Peyer's patch (tissue), 4 donors: ENCODE results near the gene TCF7. TPM values are rescaled to one million over a fixed set of nuclear protein-coding genes. Genes with fewer than 3 reads are reported as not detected.

ENCODE experiments used
- DNase-seq, 3 donors: peaks; one replicate each; pipeline ENCODE4 v3.0.0-alpha.2; 2017 to 2019
- H3K27ac ChIP-seq, 4 donors: fragments of 200-600 bp; sonication (generic); one replicate each; pipeline ENCODE4 v1.5.1; 2016 to 2019
- H3K27me3 ChIP-seq, 2 donors: fragments of 200-600 bp; sonication (generic); one replicate each; pipeline ENCODE4 v1.5.1; 2019
- H3K36me3 ChIP-seq, 3 donors: fragments of 200-600 bp; sonication (generic); one replicate each; pipeline ENCODE4 v1.5.1; 2016 to 2019
- H3K4me1 ChIP-seq, 4 donors: fragments of 200-600 bp; sonication (generic); one replicate each; pipeline ENCODE4 v1.5.1; 2016 to 2019
- H3K4me3 ChIP-seq, 4 donors: fragments of 200-600 bp; sonication (generic); 1 replicate in 3 of 4; 2 replicates in 1 of 4; pipeline ENCODE4 v1.5.1; 2016 to 2019; ENCODE audit warnings: mild to moderate bottlenecking in 1 of 4
- H3K9me3 ChIP-seq, 4 donors: fragments of 200-600 bp; sonication (generic); one replicate each; pipeline ENCODE4 v1.5.1; 2016 to 2019; ENCODE audit warnings: mild to moderate bottlenecking in 1 of 4
- POLR2A ChIP-seq, 2 donors: fragments of 450-650 bp; IDR thresholded peaks; one replicate each; pipeline ENCODE4 v1.5.1; 2017; ENCODE audit warnings: antibody characterized with exemption in 2 of 2, mild to moderate bottlenecking in 2 of 2, moderate library complexity in 2 of 2
- total RNA-seq, 4 donors: library from RNA; depleted of rRNA; stranded (reverse); fragments of >200 nt; gene quantifications; one replicate each; pipeline ENCODE4 v1.1.0, GENCODE V29; 2016
- TF ChIP-seq, protein P1 (sequence below), 6 experiments: fragments of 450-650 bp in 4 of 6; fragments of 200-600 bp in 2 of 6; sonication (generic) in 1 of 6; IDR thresholded peaks; one replicate each; pipeline ENCODE4 v1.5.1; 2017 to 2019; ENCODE audit warnings: antibody characterized with exemption in 6 of 6, mild to moderate bottlenecking in 3 of 6, moderate library complexity in 1 of 6

TCF7 gene
- total RNA-seq, 4 donors from 2014 or later, result 11.8 to 32.2 (median 22.0) TPM

DNA sequence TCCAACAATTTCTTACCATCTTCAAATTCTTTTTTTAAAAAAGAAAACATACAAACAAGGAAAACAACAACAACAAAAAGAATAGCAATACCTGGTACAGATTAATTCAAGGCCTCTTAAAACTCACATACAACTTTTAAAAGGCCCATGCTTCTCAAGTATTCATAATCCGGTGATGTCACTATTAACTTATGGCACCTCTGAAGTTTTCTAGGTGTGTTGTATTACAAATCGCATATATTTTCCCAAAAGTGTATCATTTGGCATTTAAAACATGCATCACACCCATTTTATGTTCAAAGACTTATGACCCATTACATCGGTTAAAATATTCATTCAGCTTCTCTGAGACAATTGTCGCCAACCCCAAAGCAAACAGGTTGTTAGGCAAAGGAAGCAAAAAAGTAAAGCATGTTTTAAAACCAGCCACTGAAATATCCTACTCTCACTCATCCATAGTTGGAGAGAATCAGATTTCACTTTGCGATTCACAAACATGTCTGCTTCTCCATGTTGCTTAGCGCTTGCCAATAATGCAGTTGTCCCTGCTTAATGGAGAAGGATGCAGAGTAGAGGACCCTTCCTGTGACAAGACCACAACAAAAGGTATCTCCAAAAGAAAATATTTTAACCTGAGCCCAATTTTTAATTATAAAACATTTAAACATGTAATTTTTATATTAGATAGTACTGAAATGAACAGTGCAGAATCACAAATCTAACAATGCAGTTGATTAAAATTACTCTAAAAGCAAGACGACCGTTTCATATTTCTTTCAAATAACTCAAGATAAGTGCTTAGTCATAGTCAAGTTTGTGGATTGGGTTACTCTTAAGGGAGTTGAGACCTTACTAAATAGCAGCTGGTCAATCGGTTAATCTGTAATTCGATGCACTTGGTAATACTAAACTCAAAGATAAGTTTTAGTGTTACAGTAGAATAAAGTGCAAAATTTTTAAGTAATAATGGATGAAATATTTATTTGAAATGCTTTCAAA lies 60.7 kb downstream of the TCF7 start:
- H3K27me3 ChIP-seq, result no peaks in the 10 kb centered on the region
- peaks cover 0 to 46% (median 4%) of the 10 kb centered on the region in 4 donors for H3K4me1 ChIP-seq
- peak overlapping the region; percentile 63 to 94 (median 79) for H3K4me3 ChIP-seq
- peak overlapping the region in 3 of 4 donors; percentile 92 to 99 (median 99) for H3K27ac ChIP-seq
- H3K36me3 ChIP-seq, result peaks cover 0 to 35% (median 0%) of the 10 kb centered on the region in 3 donors
- H3K9me3 ChIP-seq, result no peaks in the 10 kb centered on the region
- TF ChIP-seq, protein P1, sequence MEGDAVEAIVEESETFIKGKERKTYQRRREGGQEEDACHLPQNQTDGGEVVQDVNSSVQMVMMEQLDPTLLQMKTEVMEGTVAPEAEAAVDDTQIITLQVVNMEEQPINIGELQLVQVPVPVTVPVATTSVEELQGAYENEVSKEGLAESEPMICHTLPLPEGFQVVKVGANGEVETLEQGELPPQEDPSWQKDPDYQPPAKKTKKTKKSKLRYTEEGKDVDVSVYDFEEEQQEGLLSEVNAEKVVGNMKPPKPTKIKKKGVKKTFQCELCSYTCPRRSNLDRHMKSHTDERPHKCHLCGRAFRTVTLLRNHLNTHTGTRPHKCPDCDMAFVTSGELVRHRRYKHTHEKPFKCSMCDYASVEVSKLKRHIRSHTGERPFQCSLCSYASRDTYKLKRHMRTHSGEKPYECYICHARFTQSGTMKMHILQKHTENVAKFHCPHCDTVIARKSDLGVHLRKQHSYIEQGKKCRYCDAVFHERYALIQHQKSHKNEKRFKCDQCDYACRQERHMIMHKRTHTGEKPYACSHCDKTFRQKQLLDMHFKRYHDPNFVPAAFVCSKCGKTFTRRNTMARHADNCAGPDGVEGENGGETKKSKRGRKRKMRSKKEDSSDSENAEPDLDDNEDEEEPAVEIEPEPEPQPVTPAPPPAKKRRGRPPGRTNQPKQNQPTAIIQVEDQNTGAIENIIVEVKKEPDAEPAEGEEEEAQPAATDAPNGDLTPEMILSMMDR (IDR thresholded peaks at IDR 0.05), result no peak
- no peak for TF ChIP-seq POLR2A (IDR thresholded peaks at IDR 0.05)
- DNase-seq, result no peak

DNA sequence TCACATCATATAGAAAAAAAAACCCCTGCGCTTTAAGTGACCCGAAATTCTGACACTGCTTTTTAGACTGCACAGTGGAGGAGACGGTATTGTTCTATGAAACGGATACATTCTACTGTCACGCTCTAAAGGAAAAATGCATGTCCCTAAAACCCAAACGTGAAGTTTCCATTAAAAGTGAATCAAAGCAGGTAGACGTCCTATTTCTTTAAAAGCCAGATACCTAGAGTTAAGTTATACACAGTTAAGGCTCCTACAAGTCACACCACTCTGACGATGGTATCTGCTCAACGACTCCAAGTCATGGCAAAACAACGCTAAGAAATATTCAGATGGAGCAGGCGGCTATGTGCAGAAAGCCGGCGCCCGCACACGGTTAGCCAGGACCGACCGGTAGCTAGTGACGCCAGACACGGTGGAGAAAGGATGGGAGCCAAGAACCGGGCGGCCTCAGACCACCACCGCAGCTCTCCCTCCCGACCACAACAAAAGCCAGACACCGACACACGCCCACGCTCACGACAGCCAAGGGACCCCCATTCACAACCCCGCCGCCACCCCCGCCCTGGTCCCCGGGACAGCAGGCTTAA lies 61.5 kb downstream of the TCF7 start:
- Histone ChIP-seq H3K4me3 (peak overlapping the region; percentile 63 to 94 (median 79)), H3K36me3 (peaks cover 0 to 26% (median 0%) of the 10 kb centered on the region in 3 donors), H3K27ac (peak overlapping the region; percentile 92 to 100 (median 99)), H3K27me3 (no peaks in the 10 kb centered on the region), H3K9me3 (no peaks in the 10 kb centered on the region), H3K4me1 (peaks cover 0 to 46% (median 4%) of the 10 kb centered on the region in 4 donors)
- DNase-seq, result peak in 1 of 3 donors; percentile 20
- TF ChIP-seq POLR2A (IDR thresholded peaks at IDR 0.05), result no peak
- TF ChIP-seq, protein P1 (IDR thresholded peaks at IDR 0.05), result no peak

DNA sequence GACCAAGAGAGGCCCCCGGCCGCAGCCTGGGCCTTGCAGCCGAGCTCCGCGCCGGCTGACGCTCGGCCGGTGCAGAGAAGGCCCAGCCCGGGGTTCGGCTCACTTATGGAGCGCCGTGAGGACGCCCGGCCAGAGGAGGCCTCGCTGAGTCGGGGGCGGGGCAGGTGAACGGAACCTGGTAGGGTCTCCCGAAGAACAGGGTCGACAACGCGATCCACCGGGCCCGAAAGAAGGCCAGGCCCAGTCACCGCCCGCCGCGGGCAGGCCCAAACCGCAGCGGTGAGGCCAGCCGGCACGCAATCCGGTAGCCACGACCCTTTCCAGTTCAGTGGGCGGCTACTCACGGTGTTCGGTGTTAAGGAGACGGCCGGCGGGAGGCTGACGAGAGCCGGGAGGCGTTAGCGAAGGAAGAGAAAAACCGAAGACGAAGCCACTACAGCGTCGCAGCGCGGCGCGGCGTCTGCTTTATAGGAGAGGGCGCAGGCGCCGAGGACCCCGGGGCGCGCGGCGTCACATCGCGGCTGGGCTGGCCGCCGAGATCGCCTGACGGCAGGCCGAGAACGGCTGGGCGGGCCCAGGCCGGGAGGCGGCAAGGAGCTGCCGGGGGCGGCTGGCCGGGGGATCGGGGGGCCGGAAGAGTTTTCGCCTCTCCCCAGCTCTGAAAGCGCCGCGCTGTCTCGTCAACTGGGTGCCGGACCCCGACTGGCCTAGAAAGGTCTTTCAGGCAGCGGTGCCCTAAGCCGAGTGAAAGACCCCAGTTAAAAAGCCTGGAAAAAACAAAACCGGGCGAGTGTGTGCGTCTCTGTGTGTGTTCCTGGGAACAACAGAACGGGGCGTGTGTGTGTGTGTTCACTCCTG lies 62.3 kb downstream of the TCF7 start, which contains the start of gene SKP1:
Gene SKP1, minus strand, starts transcription at position 440 of the 858 bp plus-strand sequence. CDS start 2,928 bp downstream, outside the sequence.
- Histone ChIP-seq H3K27ac (peak within 1 kb of the TSS; percentile 92 to 100 (median 99)), H3K36me3 (peaks cover 0 to 19% (median 0%) of the 10 kb centered on the region in 3 donors), H3K4me1 (peaks cover 0 to 43% (median 4%) of the 10 kb centered on the region in 4 donors), H3K27me3 (no peaks in the 10 kb centered on the region), H3K9me3 (no peaks in the 10 kb centered on the region), H3K4me3 (peak within 1 kb of the TSS; percentile 63 to 94 (median 79))
- DNase-seq, result peak; percentile 80 to 93 (median 93)
- TF ChIP-seq, protein P1 (IDR thresholded peaks at IDR 0.05), result peak in 1 of 6 experiments; percentile 16
- TF ChIP-seq POLR2A (IDR thresholded peaks at IDR 0.05), result peak; percentile 99 to 100

- no peaks in the 10 kb centered on the region for H3K27me3 ChIP-seq
- TF ChIP-seq, protein P1 (IDR thresholded peaks at IDR 0.05), result peak in 1 of 6 experiments; percentile 3
- TF ChIP-seq POLR2A (IDR thresholded peaks at IDR 0.05), result peak; percentile 84 to 94
- peaks cover 0 to 36% (median 4%) of the 10 kb centered on the region in 4 donors for H3K4me1 ChIP-seq
- H3K9me3 ChIP-seq, result no peaks in the 10 kb centered on the region
- peak in 2 of 3 donors; percentile 87 to 89 for DNase-seq
- peaks cover 0 to 12% (median 0%) of the 10 kb centered on the region in 3 donors for H3K36me3 ChIP-seq
- peak overlapping the region; percentile 92 to 100 (median 99) for H3K27ac ChIP-seq
- H3K4me3 ChIP-seq, result peak overlapping the region; percentile 63 to 94 (median 79)
These were observed 63.1 kb downstream of the TCF7 start for GRCh38 chr5:134177369-134178095.
